ENCODE data around the gene THOP1.

THOP1 gene

GRCh38 chr19:2840794-2841791 lies 55.8 kb downstream of the THOP1 start, which contains the start of gene ZNF555:
Gene ZNF555, plus strand, starts transcription at chr19:2841475. Its CDS starts 98 bp downstream, at chr19:2841573.
- Histone ChIP-seq H3K4me3 (ENCODE audit: insufficient read depth, low read depth, low read length, poor library complexity, severe bottlenecking) (peak within 1 kb of the TSS; percentile 60), H3K9me3 (ENCODE audit: control insufficient read depth, low read length) (peaks cover 7% of the 10 kb centered on the region), H3K36me3 (ENCODE audit: control insufficient read depth, insufficient read depth, low read length) (peaks cover 5% of the 10 kb centered on the region), H3K27ac (ENCODE audit: insufficient read depth, low read length, poor library complexity, severe bottlenecking) (peak within 1 kb of the TSS; percentile 70), H3K27me3 (replicated peaks; ENCODE audit: control insufficient read depth, insufficient read depth, low read length, poor library complexity, severe bottlenecking) (no peaks in the 10 kb centered on the region), H3K4me1 (ENCODE audit: control insufficient read depth, insufficient read depth, low read length, poor library complexity, severe bottlenecking) (peaks cover 3% of the 10 kb centered on the region)
- DNase-seq = peak; percentile 98 to 99 (median 99)

DNA sequence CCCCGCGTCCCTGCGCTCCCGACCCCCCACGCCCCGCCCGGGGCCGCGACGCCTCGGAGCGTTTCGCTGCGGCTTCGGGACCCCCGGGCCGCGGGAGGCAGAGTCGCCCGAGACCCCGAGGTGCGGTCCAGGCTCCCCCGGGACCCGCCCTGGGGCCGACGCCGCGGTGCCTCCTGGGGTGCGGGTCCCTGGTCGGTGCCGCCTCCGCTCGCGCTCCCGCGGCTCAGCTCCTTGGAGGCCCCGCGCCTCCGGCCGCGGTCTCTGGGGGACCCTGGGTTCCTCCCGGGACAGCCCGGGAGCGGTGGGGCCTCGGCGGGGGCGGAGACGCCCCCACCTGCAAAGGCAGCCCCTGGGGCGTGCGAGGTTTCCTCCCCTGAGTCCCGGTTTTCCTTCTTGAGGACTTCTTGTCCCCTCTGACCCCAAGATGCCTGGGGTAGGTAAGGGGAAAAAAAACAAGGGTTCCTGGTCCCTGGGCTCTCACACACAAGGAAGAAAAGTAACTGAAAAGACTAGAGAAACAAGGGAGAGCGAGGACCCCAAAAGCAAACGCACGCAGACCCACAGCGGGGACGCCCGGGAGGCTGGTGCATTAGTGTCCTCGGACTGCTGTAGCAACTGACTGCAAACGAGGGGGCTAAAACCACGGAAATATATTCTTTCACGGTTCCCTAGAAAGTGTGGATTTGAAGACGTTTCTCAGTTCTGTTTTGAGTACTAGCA lies 56.7 kb downstream of the THOP1 start:
- H3K36me3 ChIP-seq (ENCODE audit: control insufficient read depth, insufficient read depth, low read length) = peaks cover 5% of the 10 kb centered on the region
- H3K27ac ChIP-seq (ENCODE audit: insufficient read depth, low read length, poor library complexity, severe bottlenecking) = peak overlapping the region; percentile 24
- peak overlapping the region; percentile 60 for H3K4me3 ChIP-seq (ENCODE audit: insufficient read depth, low read depth, low read length, poor library complexity, severe bottlenecking)
- DNase-seq = no peak
- no peaks in the 10 kb centered on the region for H3K27me3 ChIP-seq (replicated peaks; ENCODE audit: control insufficient read depth, insufficient read depth, low read length, poor library complexity, severe bottlenecking)
- H3K9me3 ChIP-seq (ENCODE audit: control insufficient read depth, low read length) = no peaks in the 10 kb centered on the region
- H3K4me1 ChIP-seq (ENCODE audit: control insufficient read depth, insufficient read depth, low read length, poor library complexity, severe bottlenecking) = peaks cover 3% of the 10 kb centered on the region

- Histone ChIP-seq H3K4me1 (ENCODE audit: control insufficient read depth, insufficient read depth, low read length, poor library complexity, severe bottlenecking) (peaks cover 3% of the 10 kb centered on the region), H3K27me3 (replicated peaks; ENCODE audit: control insufficient read depth, insufficient read depth, low read length, poor library complexity, severe bottlenecking) (no peaks in the 10 kb centered on the region), H3K9me3 (ENCODE audit: control insufficient read depth, low read length) (no peaks in the 10 kb centered on the region), H3K4me3 (ENCODE audit: insufficient read depth, low read depth, low read length, poor library complexity, severe bottlenecking) (no peak overlapping the region), H3K36me3 (ENCODE audit: control insufficient read depth, insufficient read depth, low read length) (peaks cover 5% of the 10 kb centered on the region), H3K27ac (ENCODE audit: insufficient read depth, low read length, poor library complexity, severe bottlenecking) (no peak overlapping the region)
- no peak for DNase-seq
Measured at GRCh38 chr19:2845107-2845506, 59.8 kb downstream of the THOP1 start.

GRCh38 chr19:2846180-2846894 lies 61.0 kb downstream of the THOP1 start:
- no peak overlapping the region for H3K27ac ChIP-seq (ENCODE audit: insufficient read depth, low read length, poor library complexity, severe bottlenecking)
- peaks cover 3% of the 10 kb centered on the region for H3K4me1 ChIP-seq (ENCODE audit: control insufficient read depth, insufficient read depth, low read length, poor library complexity, severe bottlenecking)
- no peak overlapping the region for H3K4me3 ChIP-seq (ENCODE audit: insufficient read depth, low read depth, low read length, poor library complexity, severe bottlenecking)
- no peak for DNase-seq
- no peaks in the 10 kb centered on the region for H3K9me3 ChIP-seq (ENCODE audit: control insufficient read depth, low read length)
- no peaks in the 10 kb centered on the region for H3K27me3 ChIP-seq (replicated peaks; ENCODE audit: control insufficient read depth, insufficient read depth, low read length, poor library complexity, severe bottlenecking)
- peaks cover 16% of the 10 kb centered on the region for H3K36me3 ChIP-seq (ENCODE audit: control insufficient read depth, insufficient read depth, low read length)

DNA sequence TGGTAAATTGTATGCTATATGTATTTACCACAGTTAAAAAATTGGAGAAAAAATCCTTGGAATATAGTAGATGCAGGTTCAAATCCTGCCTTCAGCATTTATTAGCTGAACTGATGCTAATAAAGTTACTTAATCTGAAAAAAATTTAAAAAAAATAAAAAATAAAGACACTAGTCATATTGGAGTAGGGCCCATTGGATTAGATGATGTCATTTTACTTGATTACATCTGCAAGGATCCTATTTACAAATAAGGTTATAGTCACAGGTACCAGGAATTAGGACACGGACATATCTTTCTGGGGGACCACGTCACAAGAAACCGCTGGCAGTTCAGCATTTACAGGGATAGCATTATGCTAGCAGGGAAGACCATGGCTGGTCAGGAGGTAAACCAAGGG lies 62.2 kb downstream of the THOP1 start:
- Histone ChIP-seq H3K4me1 (ENCODE audit: control insufficient read depth, insufficient read depth, low read length, poor library complexity, severe bottlenecking) (peaks cover under 1% of the 10 kb centered on the region), H3K4me3 (ENCODE audit: insufficient read depth, low read depth, low read length, poor library complexity, severe bottlenecking) (no peak overlapping the region), H3K36me3 (ENCODE audit: control insufficient read depth, insufficient read depth, low read length) (peaks cover 28% of the 10 kb centered on the region), H3K27me3 (replicated peaks; ENCODE audit: control insufficient read depth, insufficient read depth, low read length, poor library complexity, severe bottlenecking) (no peaks in the 10 kb centered on the region), H3K9me3 (ENCODE audit: control insufficient read depth, low read length) (peaks cover 3% of the 10 kb centered on the region), H3K27ac (ENCODE audit: insufficient read depth, low read length, poor library complexity, severe bottlenecking) (no peak overlapping the region)
- no peak for DNase-seq

- Histone ChIP-seq H3K36me3 (ENCODE audit: control insufficient read depth, insufficient read depth, low read length) (peaks cover 37% of the 10 kb centered on the region), H3K27me3 (replicated peaks; ENCODE audit: control insufficient read depth, insufficient read depth, low read length, poor library complexity, severe bottlenecking) (no peaks in the 10 kb centered on the region), H3K9me3 (ENCODE audit: control insufficient read depth, low read length) (peaks cover 10% of the 10 kb centered on the region), H3K4me3 (ENCODE audit: insufficient read depth, low read depth, low read length, poor library complexity, severe bottlenecking) (no peak overlapping the region), H3K27ac (ENCODE audit: insufficient read depth, low read length, poor library complexity, severe bottlenecking) (no peak overlapping the region), H3K4me1 (ENCODE audit: control insufficient read depth, insufficient read depth, low read length, poor library complexity, severe bottlenecking) (no peaks in the 10 kb centered on the region)
- DNase-seq = no peak
Measured at GRCh38 chr19:2848616-2849015, 63.3 kb downstream of the THOP1 start.

GRCh38 chr19:2850256-2850925 lies 65.1 kb downstream of the THOP1 start:
- no peaks in the 10 kb centered on the region for H3K27me3 ChIP-seq (replicated peaks; ENCODE audit: control insufficient read depth, insufficient read depth, low read length, poor library complexity, severe bottlenecking)
- no peak for DNase-seq
- peaks cover 10% of the 10 kb centered on the region for H3K9me3 ChIP-seq (ENCODE audit: control insufficient read depth, low read length)
- no peak overlapping the region for H3K4me3 ChIP-seq (ENCODE audit: insufficient read depth, low read depth, low read length, poor library complexity, severe bottlenecking)
- peaks cover 37% of the 10 kb centered on the region for H3K36me3 ChIP-seq (ENCODE audit: control insufficient read depth, insufficient read depth, low read length)
- H3K4me1 ChIP-seq (ENCODE audit: control insufficient read depth, insufficient read depth, low read length, poor library complexity, severe bottlenecking) = no peaks in the 10 kb centered on the region
- H3K27ac ChIP-seq (ENCODE audit: insufficient read depth, low read length, poor library complexity, severe bottlenecking) = no peak overlapping the region

GRCh38 chr19:2852598-2852997 lies 67.3 kb downstream of the THOP1 start:
- no peak overlapping the region for H3K27ac ChIP-seq (ENCODE audit: insufficient read depth, low read length, poor library complexity, severe bottlenecking)
- H3K4me1 ChIP-seq (ENCODE audit: control insufficient read depth, insufficient read depth, low read length, poor library complexity, severe bottlenecking) = peaks cover 15% of the 10 kb centered on the region
- H3K4me3 ChIP-seq (ENCODE audit: insufficient read depth, low read depth, low read length, poor library complexity, severe bottlenecking) = no peak overlapping the region
- H3K36me3 ChIP-seq (ENCODE audit: control insufficient read depth, insufficient read depth, low read length) = peaks cover 33% of the 10 kb centered on the region
- H3K9me3 ChIP-seq (ENCODE audit: control insufficient read depth, low read length) = peaks cover 10% of the 10 kb centered on the region
- H3K27me3 ChIP-seq (replicated peaks; ENCODE audit: control insufficient read depth, insufficient read depth, low read length, poor library complexity, severe bottlenecking) = no peaks in the 10 kb centered on the region
- no peak for DNase-seq

- Histone ChIP-seq H3K27ac (ENCODE audit: insufficient read depth, low read length, poor library complexity, severe bottlenecking) (no peak overlapping the region), H3K4me1 (ENCODE audit: control insufficient read depth, insufficient read depth, low read length, poor library complexity, severe bottlenecking) (peaks cover 17% of the 10 kb centered on the region), H3K9me3 (ENCODE audit: control insufficient read depth, low read length) (peaks cover 10% of the 10 kb centered on the region), H3K36me3 (ENCODE audit: control insufficient read depth, insufficient read depth, low read length) (peaks cover 33% of the 10 kb centered on the region), H3K27me3 (replicated peaks; ENCODE audit: control insufficient read depth, insufficient read depth, low read length, poor library complexity, severe bottlenecking) (no peaks in the 10 kb centered on the region), H3K4me3 (ENCODE audit: insufficient read depth, low read depth, low read length, poor library complexity, severe bottlenecking) (no peak overlapping the region)
- no peak for DNase-seq
Measured at GRCh38 chr19:2853015-2853606, 67.8 kb downstream of the THOP1 start.

Measured in effector memory CD4-positive, alpha-beta T cell (primary cell).